C4-2B (cell line): ENCODE measurements around the gene LACTBL1.

Experiments used
- CTCF ChIP-seq: fragments of 450-650 bp; conservative IDR thresholded peaks from 2 replicates; pipeline ENCODE4 v1.5.1; 2017; ENCODE audit warnings: mild to moderate bottlenecking
- ZFX ChIP-seq: fragments of 450-650 bp; IDR thresholded peaks from 2 replicates; pipeline ENCODE4 v1.6.1; 2017

GRCh38 chr1:22953057-22953739 lies 19.5 kb downstream of the LACTBL1 start:
- no peak for TF ChIP-seq CTCF
- TF ChIP-seq ZFX, result no peak
